Trophoblast cell (in vitro differentiated cells and primary cell): ENCODE data around the gene HFE.
A peak's percentile ranks its signal among the peaks of the same experiment; 100 is the strongest.

Experiments
- DNase-seq, 2 donors: peaks; one replicate each; pipeline ENCODE4 v3.0.0-alpha.2; 2016
- H2AFZ ChIP-seq: 2 replicates; pipeline ENCODE4 v1.6.1; 2013; ENCODE audit warnings: low read length, moderate library complexity, mild to moderate bottlenecking; ENCODE audit not compliant: insufficient read depth, poor library complexity
- H2AK5ac ChIP-seq: 2 replicates; pipeline ENCODE4 v1.6.1; 2013; ENCODE audit warnings: mild to moderate bottlenecking, low read length
- H2BK120ac ChIP-seq: 2 replicates; pipeline ENCODE4 v1.6.1; 2013; ENCODE audit warnings: low read length, mild to moderate bottlenecking, moderate library complexity; ENCODE audit not compliant: insufficient read depth, poor library complexity
- H2BK12ac ChIP-seq: 2 replicates; pipeline ENCODE4 v1.6.1; 2013; ENCODE audit warnings: mild to moderate bottlenecking, low read length, moderate library complexity
- H2BK5ac ChIP-seq: 2 replicates; pipeline ENCODE4 v1.6.1; 2013; ENCODE audit warnings: low read length, low read depth, moderate library complexity, mild to moderate bottlenecking; ENCODE audit not compliant: poor library complexity
- H3K14ac ChIP-seq: 2 replicates; pipeline ENCODE4 v1.6.1; 2013; ENCODE audit warnings: mild to moderate bottlenecking, low read length
- H3K18ac ChIP-seq: 2 replicates; pipeline ENCODE4 v1.6.1; 2013; ENCODE audit warnings: mild to moderate bottlenecking, low read length
- H3K23ac ChIP-seq: 2 replicates; pipeline ENCODE4 v1.6.1; 2013; ENCODE audit warnings: low read length
- H3K27ac ChIP-seq: 2 replicates; pipeline ENCODE4 v1.5.1; 2013; ENCODE audit warnings: low read depth, mild to moderate bottlenecking, inconsistent platforms, low read length, moderate library complexity
- H3K27me3 ChIP-seq: 2 replicates; pipeline ENCODE4 v1.6.1; 2013; ENCODE audit warnings: inconsistent platforms, mild to moderate bottlenecking, low read length, moderate library complexity; ENCODE audit not compliant: insufficient read depth
- H3K36me3 ChIP-seq, 2 experiments: 1 replicate in 1 of 2; 2 replicates in 1 of 2; pipeline ENCODE4 v1.6.1; 2013; ENCODE audit warnings: low read length in 2 of 2, mild to moderate bottlenecking in 2 of 2, moderate library complexity in 1 of 2; ENCODE audit not compliant: insufficient read depth in 2 of 2, control insufficient read depth in 1 of 2
- H3K4ac ChIP-seq: 2 replicates; pipeline ENCODE4 v1.6.1; 2013; ENCODE audit warnings: low read depth, mild to moderate bottlenecking, low read length, moderate library complexity
- H3K4me1 ChIP-seq, 2 experiments: 1 replicate in 1 of 2; 2 replicates in 1 of 2; pipeline ENCODE4 v1.6.1; 2013; ENCODE audit warnings: low read length in 2 of 2, mild to moderate bottlenecking in 2 of 2, moderate library complexity in 1 of 2; ENCODE audit not compliant: insufficient read depth in 2 of 2, control insufficient read depth in 1 of 2
- H3K4me2 ChIP-seq: 2 replicates; pipeline ENCODE4 v1.6.1; 2013; ENCODE audit warnings: inconsistent platforms, mild to moderate bottlenecking, low read length, moderate library complexity
- H3K4me3 ChIP-seq: 2 replicates; pipeline ENCODE4 v1.5.1; 2013; ENCODE audit warnings: mild to moderate bottlenecking, low read depth, low read length, inconsistent platforms
- H3K79me1 ChIP-seq: one replicate; pipeline ENCODE4 v1.6.1; 2013; ENCODE audit warnings: low read length
- H3K79me2 ChIP-seq: 2 replicates; pipeline ENCODE4 v1.6.1; 2013; ENCODE audit warnings: low read length, mild to moderate bottlenecking; ENCODE audit not compliant: control insufficient read depth, insufficient read depth, poor library complexity
- H3K9ac ChIP-seq: 2 replicates; pipeline ENCODE4 v1.6.1; 2013; ENCODE audit warnings: mild to moderate bottlenecking, low read length
- H3K9me3 ChIP-seq: 2 replicates; pipeline ENCODE4 v1.6.1; 2013; ENCODE audit warnings: low read depth, mild to moderate bottlenecking, control low read depth, inconsistent platforms, low read length; ENCODE audit not compliant: insufficient read depth
- H4K12ac ChIP-seq: 2 replicates; pipeline ENCODE4 v1.6.1; 2013; ENCODE audit warnings: low read depth, mild to moderate bottlenecking, low read length, moderate library complexity
- H4K8ac ChIP-seq: 2 replicates; pipeline ENCODE4 v1.6.1; 2013; ENCODE audit warnings: low read depth, mild to moderate bottlenecking, low read length, moderate library complexity
- H4K91ac ChIP-seq: one replicate; pipeline ENCODE4 v1.6.1; 2013; ENCODE audit warnings: low read depth, mild to moderate bottlenecking, low read length, moderate library complexity
- whole genome bisulfite sequencing: extraction: QIAGEN DNeasy Blood & Tissue Kit; methylation state at CpG from one replicate; pipeline ENCODE4 v1.1.7; 2013; ENCODE audit warnings: missing lambda C conversion rate; ENCODE audit not compliant: insufficient read length, insufficient coverage; ENCODE audit errors: extremely low coverage; 5-methylcytosine and 5-hydroxymethylcytosine counted together

The HFE gene

DNA sequence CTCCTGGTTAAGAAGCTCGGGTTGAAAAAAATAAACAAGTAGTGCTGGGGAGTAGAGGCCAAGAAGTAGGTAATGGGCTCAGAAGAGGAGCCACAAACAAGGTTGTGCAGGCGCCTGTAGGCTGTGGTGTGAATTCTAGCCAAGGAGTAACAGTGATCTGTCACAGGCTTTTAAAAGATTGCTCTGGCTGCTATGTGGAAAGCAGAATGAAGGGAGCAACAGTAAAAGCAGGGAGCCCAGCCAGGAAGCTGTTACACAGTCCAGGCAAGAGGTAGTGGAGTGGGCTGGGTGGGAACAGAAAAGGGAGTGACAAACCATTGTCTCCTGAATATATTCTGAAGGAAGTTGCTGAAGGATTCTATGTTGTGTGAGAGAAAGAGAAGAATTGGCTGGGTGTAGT is 2.0 kb downstream of the HFE start:
- Histone ChIP-seq H2BK5ac (no peak overlapping the region), H3K36me3 (peaks cover 0 to 2% of the 10 kb centered on the region in 2 experiments), H2BK120ac (peak overlapping the region; percentile 44), H3K79me1 (peaks cover 9% of the 10 kb centered on the region), H2BK12ac (peak overlapping the region; percentile 54), H3K14ac (no peak overlapping the region), H3K9me3 (no peaks in the 10 kb centered on the region), H4K12ac (no peak overlapping the region), H3K23ac (no peak overlapping the region), H3K18ac (no peak overlapping the region), H3K9ac (no peak overlapping the region), H3K4ac (no peak overlapping the region), H2AFZ (no peak overlapping the region), H4K8ac (no peak overlapping the region), H2AK5ac (no peak overlapping the region), H4K91ac (peak overlapping the region; percentile 27), H3K4me1 (peaks cover 5 to 10% of the 10 kb centered on the region in 2 experiments), H3K27ac (peak overlapping the region; percentile 23), H3K4me3 (no peak overlapping the region), H3K27me3 (no peaks in the 10 kb centered on the region), H3K79me2 (peaks cover 2% of the 10 kb centered on the region), H3K4me2 (no peak overlapping the region)
- no peak for DNase-seq
- WGBS: no CpG with 5 or more reads among the region's 2 CpGs

DNA sequence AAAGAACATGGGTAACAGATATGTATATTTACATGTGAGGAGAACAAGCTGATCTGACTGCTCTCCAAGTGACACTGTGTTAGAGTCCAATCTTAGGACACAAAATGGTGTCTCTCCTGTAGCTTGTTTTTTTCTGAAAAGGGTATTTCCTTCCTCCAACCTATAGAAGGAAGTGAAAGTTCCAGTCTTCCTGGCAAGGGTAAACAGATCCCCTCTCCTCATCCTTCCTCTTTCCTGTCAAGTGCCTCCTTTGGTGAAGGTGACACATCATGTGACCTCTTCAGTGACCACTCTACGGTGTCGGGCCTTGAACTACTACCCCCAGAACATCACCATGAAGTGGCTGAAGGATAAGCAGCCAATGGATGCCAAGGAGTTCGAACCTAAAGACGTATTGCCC is 5.2 kb downstream of the HFE start:
- Histone ChIP-seq H3K14ac (no peak overlapping the region), H2AK5ac (no peak overlapping the region), H3K36me3 (peaks cover 0 to 2% of the 10 kb centered on the region in 2 experiments), H2BK120ac (no peak overlapping the region), H3K4me1 (peaks cover 2 to 8% of the 10 kb centered on the region in 2 experiments), H4K8ac (no peak overlapping the region), H3K79me1 (peaks cover 5% of the 10 kb centered on the region), H2BK12ac (no peak overlapping the region), H3K9ac (no peak overlapping the region), H2BK5ac (no peak overlapping the region), H3K9me3 (no peaks in the 10 kb centered on the region), H3K4me3 (no peak overlapping the region), H2AFZ (no peak overlapping the region), H3K27me3 (no peaks in the 10 kb centered on the region), H4K12ac (no peak overlapping the region), H3K4me2 (no peak overlapping the region), H3K18ac (no peak overlapping the region), H3K23ac (no peak overlapping the region), H4K91ac (no peak overlapping the region), H3K4ac (no peak overlapping the region), H3K79me2 (peaks cover 2% of the 10 kb centered on the region), H3K27ac (no peak overlapping the region)
- WGBS: no CpG with 5 or more reads among the region's 4 CpGs
- DNase-seq: no peak

- Histone ChIP-seq H3K4me1 (peaks cover 0 to 6% of the 10 kb centered on the region in 2 experiments), H3K9ac (no peak overlapping the region), H2BK12ac (no peak overlapping the region), H3K36me3 (peaks cover 0 to 2% of the 10 kb centered on the region in 2 experiments), H3K27me3 (no peaks in the 10 kb centered on the region), H3K9me3 (no peaks in the 10 kb centered on the region), H3K27ac (no peak overlapping the region), H3K18ac (no peak overlapping the region), H4K12ac (no peak overlapping the region), H3K79me1 (no peaks in the 10 kb centered on the region), H2AFZ (no peak overlapping the region), H2BK120ac (no peak overlapping the region), H4K91ac (no peak overlapping the region), H2AK5ac (no peak overlapping the region), H4K8ac (no peak overlapping the region), H3K4me2 (no peak overlapping the region), H3K79me2 (no peaks in the 10 kb centered on the region), H2BK5ac (no peak overlapping the region), H3K4ac (no peak overlapping the region), H3K4me3 (no peak overlapping the region), H3K23ac (no peak overlapping the region), H3K14ac (no peak overlapping the region)
- no CpG with 5 or more reads among the region's 5 CpGs for whole genome bisulfite sequencing
- no peak for DNase-seq
These were observed 6.8 kb downstream of the HFE start for GRCh38 chr6:26094036-26094435.

- Histone ChIP-seq H3K4me2 (no peak overlapping the region), H3K23ac (no peak overlapping the region), H3K27me3 (no peaks in the 10 kb centered on the region), H2AFZ (no peak overlapping the region), H3K14ac (no peak overlapping the region), H2BK120ac (no peak overlapping the region), H3K4me1 (peaks cover 0 to 2% of the 10 kb centered on the region in 2 experiments), H4K8ac (no peak overlapping the region), H3K27ac (no peak overlapping the region), H4K12ac (no peak overlapping the region), H3K79me1 (no peaks in the 10 kb centered on the region), H4K91ac (no peak overlapping the region), H2BK12ac (no peak overlapping the region), H3K9me3 (no peaks in the 10 kb centered on the region), H3K36me3 (no peaks in the 10 kb centered on the region), H3K9ac (no peak overlapping the region), H3K4me3 (no peak overlapping the region), H3K4ac (no peak overlapping the region), H2BK5ac (no peak overlapping the region), H2AK5ac (no peak overlapping the region), H3K79me2 (no peaks in the 10 kb centered on the region), H3K18ac (no peak overlapping the region)
- no CpG with 5 or more reads among the region's 5 CpGs for WGBS
- peak; percentile 59 to 81 for DNase-seq
These were observed 10.1 kb downstream of the HFE start for GRCh38 chr6:26097268-26097875.
